Measurements from ENCODE around the gene FNDC3B. TPM values are rescaled to one million over a fixed set of nuclear protein-coding genes. Genes with fewer than 3 reads are reported as not detected.

Gene FNDC3B
- total RNA-seq, 1 experiment from 2014 or later, result 149 TPM

DNA sequence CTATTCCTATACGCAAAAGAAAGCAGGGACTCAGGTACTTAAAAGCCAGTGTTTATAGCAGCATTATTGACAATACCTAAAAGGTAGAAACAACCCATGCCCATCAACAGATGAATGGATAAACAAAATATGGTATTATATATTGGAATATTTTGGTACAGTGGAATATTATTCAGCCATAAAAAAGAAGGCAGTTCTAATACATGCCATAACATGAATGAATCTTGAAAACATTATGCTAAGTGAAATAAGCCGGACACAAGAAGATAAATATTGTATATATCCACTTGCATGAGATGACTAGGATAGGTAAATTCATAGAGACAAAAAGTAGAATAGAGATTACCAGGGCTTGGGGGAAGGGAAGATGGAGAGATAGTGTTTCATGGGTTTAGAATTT, 9.2 kb downstream of the FNDC3B start:
- intact Hi-C loops (cut with micrococcal nuclease), result no loop called here
- no peak for DNase-seq (ENCODE audit: unreplicated experiment)
- CTCF ChIA-PET, result no interaction called here
- Mint-ChIP-seq H3K9me3 (ENCODE audit: unreplicated experiment) (no peaks in the 10 kb centered on the region), H3K4me1 (ENCODE audit: insufficient read depth, unreplicated experiment) (peaks cover 29% of the 10 kb centered on the region), H3K4me3 (ENCODE audit: unreplicated experiment) (no peak overlapping the region), H3K36me3 (ENCODE audit: insufficient read depth, unreplicated experiment) (peaks cover 47% of the 10 kb centered on the region), H3K27ac (ENCODE audit: low read depth, unreplicated experiment) (no peak overlapping the region), H3K27me3 (ENCODE audit: insufficient read depth, unreplicated experiment) (no peaks in the 10 kb centered on the region)
- POLR2A ChIA-PET, result no interaction called here
- TF ChIP-seq, protein P1, sequence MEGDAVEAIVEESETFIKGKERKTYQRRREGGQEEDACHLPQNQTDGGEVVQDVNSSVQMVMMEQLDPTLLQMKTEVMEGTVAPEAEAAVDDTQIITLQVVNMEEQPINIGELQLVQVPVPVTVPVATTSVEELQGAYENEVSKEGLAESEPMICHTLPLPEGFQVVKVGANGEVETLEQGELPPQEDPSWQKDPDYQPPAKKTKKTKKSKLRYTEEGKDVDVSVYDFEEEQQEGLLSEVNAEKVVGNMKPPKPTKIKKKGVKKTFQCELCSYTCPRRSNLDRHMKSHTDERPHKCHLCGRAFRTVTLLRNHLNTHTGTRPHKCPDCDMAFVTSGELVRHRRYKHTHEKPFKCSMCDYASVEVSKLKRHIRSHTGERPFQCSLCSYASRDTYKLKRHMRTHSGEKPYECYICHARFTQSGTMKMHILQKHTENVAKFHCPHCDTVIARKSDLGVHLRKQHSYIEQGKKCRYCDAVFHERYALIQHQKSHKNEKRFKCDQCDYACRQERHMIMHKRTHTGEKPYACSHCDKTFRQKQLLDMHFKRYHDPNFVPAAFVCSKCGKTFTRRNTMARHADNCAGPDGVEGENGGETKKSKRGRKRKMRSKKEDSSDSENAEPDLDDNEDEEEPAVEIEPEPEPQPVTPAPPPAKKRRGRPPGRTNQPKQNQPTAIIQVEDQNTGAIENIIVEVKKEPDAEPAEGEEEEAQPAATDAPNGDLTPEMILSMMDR (IDR thresholded peaks at IDR 0.05; ENCODE audit: unreplicated experiment), result no peak
- BruUV-seq (replicated peaks), result no TSS peak

DNA sequence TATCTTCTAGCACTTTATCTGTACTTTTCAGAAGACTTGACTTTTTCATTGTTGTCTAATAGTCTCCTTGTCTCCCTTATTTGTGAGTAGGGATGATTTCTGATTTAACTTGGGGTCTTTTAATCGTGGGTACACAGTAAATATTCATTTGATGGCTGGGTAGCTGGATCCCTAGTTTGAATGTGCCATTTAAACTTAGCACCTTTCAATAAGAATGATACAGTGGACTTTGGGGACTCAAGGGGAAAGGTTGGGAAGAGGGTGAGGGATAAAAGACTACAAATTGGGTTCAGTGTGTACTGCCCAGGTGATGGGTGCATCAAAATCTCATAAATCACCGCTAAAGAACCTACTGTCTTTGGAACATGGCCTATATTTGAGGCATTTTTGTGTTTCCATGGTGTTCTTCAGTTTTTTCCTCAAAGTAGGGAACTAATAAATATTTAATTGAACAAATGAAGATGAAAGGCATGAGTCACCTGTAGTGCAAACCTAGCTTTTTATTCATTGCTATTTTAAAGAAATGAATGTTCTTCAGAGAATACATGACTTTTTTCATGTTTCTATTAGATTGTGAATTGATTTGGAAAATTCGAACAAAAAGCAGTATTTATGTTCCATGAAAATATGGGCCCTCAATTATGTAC, 12.1 kb downstream of the FNDC3B start:
- H3K4me1 Mint-ChIP-seq (ENCODE audit: insufficient read depth, unreplicated experiment), result peaks cover 12% of the 10 kb centered on the region
- H3K4me3 Mint-ChIP-seq (ENCODE audit: unreplicated experiment), result no peak overlapping the region
- no peak overlapping the region for H3K27ac Mint-ChIP-seq (ENCODE audit: low read depth, unreplicated experiment)
- ChIA-PET CTCF (no interaction called here), POLR2A (interaction anchor here (0.9 to 1.2 kb wide), 2 partner anchors 9 to 11 kb away, joined by 3 read pairs; no protein-coding TSS in a partner anchor)
- peaks cover 64% of the 10 kb centered on the region for H3K36me3 Mint-ChIP-seq (ENCODE audit: insufficient read depth, unreplicated experiment)
- H3K9me3 Mint-ChIP-seq (ENCODE audit: unreplicated experiment), result no peaks in the 10 kb centered on the region
- BruUV-seq (replicated peaks), result no TSS peak
- no peak for DNase-seq (ENCODE audit: unreplicated experiment)
- no peaks in the 10 kb centered on the region for H3K27me3 Mint-ChIP-seq (ENCODE audit: insufficient read depth, unreplicated experiment)
- TF ChIP-seq, protein P1 (IDR thresholded peaks at IDR 0.05; ENCODE audit: unreplicated experiment), result no peak
- intact Hi-C loops (cut with micrococcal nuclease), result no loop called here

DNA sequence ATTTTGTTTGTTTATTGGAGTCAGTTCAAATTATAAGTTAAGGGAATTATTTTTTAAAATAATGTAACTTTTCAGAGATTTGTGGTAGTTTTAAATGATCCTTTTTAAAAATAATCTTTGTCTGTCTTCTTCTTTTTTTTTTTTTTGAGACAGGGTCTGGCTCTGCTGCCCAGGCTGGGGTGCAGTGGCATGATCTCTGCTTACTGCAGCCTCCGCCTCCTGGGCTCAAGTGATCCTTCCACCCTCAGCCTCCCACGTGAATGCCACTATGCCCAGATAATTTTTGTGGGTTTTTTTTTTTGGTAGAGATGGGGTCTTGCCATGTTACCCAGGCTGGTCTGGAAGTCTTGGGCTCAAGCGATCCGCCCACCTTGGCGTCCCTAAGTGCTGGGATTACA, 12.6 kb downstream of the FNDC3B start:
- DNase-seq (ENCODE audit: unreplicated experiment), result no peak
- POLR2A ChIA-PET, result interaction anchor here (0.9 to 1.2 kb wide), 2 partner anchors 10 kb away, joined by 3 read pairs; no protein-coding TSS in a partner anchor
- no TSS peak for BruUV-seq (replicated peaks)
- Mint-ChIP-seq H3K4me1 (ENCODE audit: insufficient read depth, unreplicated experiment) (peaks cover 15% of the 10 kb centered on the region), H3K36me3 (ENCODE audit: insufficient read depth, unreplicated experiment) (peaks cover 66% of the 10 kb centered on the region), H3K27me3 (ENCODE audit: insufficient read depth, unreplicated experiment) (no peaks in the 10 kb centered on the region), H3K27ac (ENCODE audit: low read depth, unreplicated experiment) (peak overlapping the region; percentile 49), H3K4me3 (ENCODE audit: unreplicated experiment) (no peak overlapping the region), H3K9me3 (ENCODE audit: unreplicated experiment) (no peaks in the 10 kb centered on the region)
- intact Hi-C loops (cut with micrococcal nuclease), result no loop called here
- TF ChIP-seq, protein P1 (IDR thresholded peaks at IDR 0.05; ENCODE audit: unreplicated experiment), result no peak
- CTCF ChIA-PET, result no interaction called here

DNA sequence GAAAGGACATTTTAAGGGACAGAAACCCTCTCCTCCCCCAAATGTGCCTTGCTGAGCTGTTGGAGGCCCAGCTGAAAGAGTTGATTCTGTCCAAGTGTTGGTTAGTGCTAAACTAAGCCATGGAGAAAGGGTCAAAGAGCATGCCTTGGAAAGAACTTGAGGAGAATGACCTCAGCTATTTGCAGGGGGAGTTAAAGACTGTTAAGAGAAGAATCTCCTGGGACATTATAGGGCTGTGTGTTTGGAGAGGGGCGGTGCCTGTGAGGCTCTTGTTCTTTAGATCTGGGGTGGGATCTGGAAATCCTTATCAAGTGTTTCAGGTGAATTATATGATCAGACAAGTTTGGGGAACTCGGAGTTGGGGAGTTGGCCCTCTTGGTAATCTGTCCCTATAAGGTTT, 13.0 kb downstream of the FNDC3B start:
- CTCF ChIA-PET, result interaction anchor here (0.8 kb wide), 1 partner anchor 35 kb away, joined by 3 read pairs; no protein-coding TSS in a partner anchor

More for the DNA sequence above, 13.0 kb downstream of the FNDC3B start:
- H3K36me3 Mint-ChIP-seq (ENCODE audit: insufficient read depth, unreplicated experiment), result peaks cover 71% of the 10 kb centered on the region
- no peaks in the 10 kb centered on the region for H3K9me3 Mint-ChIP-seq (ENCODE audit: unreplicated experiment)
- BruUV-seq (replicated peaks), result no TSS peak
- H3K4me1 Mint-ChIP-seq (ENCODE audit: insufficient read depth, unreplicated experiment), result peaks cover 20% of the 10 kb centered on the region
- intact Hi-C loops (cut with micrococcal nuclease), result no loop called here
- no peak for DNase-seq (ENCODE audit: unreplicated experiment)
- POLR2A ChIA-PET, result interaction anchor here (0.9 kb wide), 1 partner anchor 10 kb away, joined by 3 read pairs; no protein-coding TSS in a partner anchor
- H3K27me3 Mint-ChIP-seq (ENCODE audit: insufficient read depth, unreplicated experiment), result no peaks in the 10 kb centered on the region
- TF ChIP-seq, protein P1 (IDR thresholded peaks at IDR 0.05; ENCODE audit: unreplicated experiment), result no peak
- peak overlapping the region; percentile 49 for H3K27ac Mint-ChIP-seq (ENCODE audit: low read depth, unreplicated experiment)
- no peak overlapping the region for H3K4me3 Mint-ChIP-seq (ENCODE audit: unreplicated experiment)
